HepG2 (cell line): ENCODE data around the gene TBC1D14. TPM values are rescaled to one million over a fixed set of nuclear protein-coding genes. Genes with fewer than 3 reads are reported as not detected.
A peak's percentile ranks its signal among the peaks of the same experiment; 100 is the strongest.

Experiments used
- HCFC1 ChIP-seq: fragments of 150-350 bp; IDR thresholded peaks from 2 replicates; pipeline ENCODE4 v1.6.1; 2014; ENCODE audit warnings: low read depth, low read length
- HNRNPUL1 ChIP-seq: fragments of 200-400 bp; formaldehyde crosslinking; IDR thresholded peaks from 2 replicates; pipeline ENCODE4 v1.6.1; 2017; ENCODE audit warnings: low read depth, mild to moderate bottlenecking, low read length, moderate library complexity
- JDP2 ChIP-seq: sonication (generic); formaldehyde crosslinking; IDR thresholded peaks from 2 replicates; pipeline ENCODE4 v1.8.1; 2022; ENCODE audit warnings: missing genetic modification reagents, borderline replicate concordance
- KAT7 ChIP-seq: IDR thresholded peaks from 2 replicates; pipeline ENCODE4 v1.6.1; 2018; ENCODE audit warnings: borderline replicate concordance, missing compliant biosample characterization
- NFATC3 ChIP-seq: sonication (generic); formaldehyde crosslinking; IDR thresholded peaks from 2 replicates; pipeline ENCODE4 v1.5.1; 2020; ENCODE audit warnings: mild to moderate bottlenecking, missing genetic modification reagents
- PHF21A ChIP-seq: sonication (generic); formaldehyde crosslinking; IDR thresholded peaks from 2 replicates; pipeline ENCODE4 v1.5.0; 2020; ENCODE audit warnings: mild to moderate bottlenecking, missing genetic modification reagents
- PHF8 ChIP-seq: sonication (generic); formaldehyde crosslinking; IDR thresholded peaks from 2 replicates; pipeline ENCODE4 v1.5.0; 2020; ENCODE audit warnings: missing genetic modification reagents
- PPARG ChIP-seq: conservative IDR thresholded peaks from 2 replicates; pipeline ENCODE4 v1.6.1; 2016; ENCODE audit warnings: missing biosample characterization, missing genetic modification reagents
- RBM22 ChIP-seq: fragments of 200-400 bp; formaldehyde crosslinking; optimal IDR thresholded peaks from 2 replicates; pipeline ENCODE3; 2017; ENCODE audit warnings: mild to moderate bottlenecking, low read length, moderate library complexity
- SRSF4 ChIP-seq: fragments of 200-400 bp; formaldehyde crosslinking; IDR thresholded peaks from one replicate; pipeline ENCODE4 v1.6.1; 2018; ENCODE audit warnings: mild to moderate bottlenecking, low read depth, low read length, moderate library complexity; ENCODE audit not compliant: poor library complexity, severe bottlenecking
- SYNCRIP ChIP-seq: fragments of 200-400 bp; formaldehyde crosslinking; IDR thresholded peaks from 2 replicates; pipeline ENCODE4 v1.6.1; 2018; ENCODE audit warnings: mild to moderate bottlenecking, low read depth, low read length; ENCODE audit not compliant: insufficient read depth
- TAF1 ChIP-seq: sonication (generic); formaldehyde crosslinking; IDR thresholded peaks from 2 replicates; pipeline ENCODE4 v1.4.0; 2020; ENCODE audit warnings: missing genetic modification reagents
- XBP1 ChIP-seq: sonication (generic); formaldehyde crosslinking; IDR thresholded peaks from 2 replicates; pipeline ENCODE4 v1.5.0; 2020; ENCODE audit warnings: missing genetic modification reagents
- ZHX1 ChIP-seq: sonication (generic); formaldehyde crosslinking; IDR thresholded peaks from 2 replicates; pipeline ENCODE4 v1.8.1; 2022; ENCODE audit warnings: low read depth, mild to moderate bottlenecking, missing genetic modification reagents
- ZIK1 ChIP-seq: sonication (generic); formaldehyde crosslinking; IDR thresholded peaks from 2 replicates; pipeline ENCODE4 v1.5.0; 2020; ENCODE audit warnings: mild to moderate bottlenecking, low read depth, missing genetic modification reagents, borderline replicate concordance
- ZNF256 ChIP-seq: sonication (generic); formaldehyde crosslinking; conservative IDR thresholded peaks from 2 replicates; pipeline ENCODE4 v1.4.0; 2020; ENCODE audit warnings: missing genetic modification reagents
- ZNF281 ChIP-seq: sonication (generic); formaldehyde crosslinking; IDR thresholded peaks from 2 replicates; pipeline ENCODE4 v1.4.0; 2020; ENCODE audit warnings: missing genetic modification reagents, borderline replicate concordance
- ZNF383 ChIP-seq: sonication (generic); formaldehyde crosslinking; IDR thresholded peaks from 2 replicates; pipeline ENCODE4 v1.4.0; 2020; ENCODE audit warnings: missing genetic modification reagents, mild to moderate bottlenecking, borderline replicate concordance
- ZNF414 ChIP-seq: sonication (generic); formaldehyde crosslinking; IDR thresholded peaks from 2 replicates; pipeline ENCODE4 v1.5.0; 2020; ENCODE audit warnings: missing genetic modification reagents
- ZNF556 ChIP-seq: sonication (generic); formaldehyde crosslinking; IDR thresholded peaks from 2 replicates; pipeline ENCODE4 v1.4.0; 2020; ENCODE audit warnings: mild to moderate bottlenecking, missing genetic modification reagents, borderline replicate concordance
- ZSCAN30 ChIP-seq: sonication (generic); formaldehyde crosslinking; IDR thresholded peaks from 2 replicates; pipeline ENCODE4 v1.5.0; 2020; ENCODE audit warnings: mild to moderate bottlenecking, missing genetic modification reagents
- polyA plus RNA-seq, 8 experiments: library from polyadenylated mRNA; depleted of rRNA in 3 of 8; stranded (reverse) in 7 of 8; unstranded in 1 of 8; fragments of >200 nt; fragmentation: Illumina TruSeq in 4 of 8; extraction: Trizol in 4 of 8; gene quantifications; 2 replicates each; pipeline versions ENCODE4 v1.2.1 to v1.2.3, GENCODE V29; 2011 to 2016; ENCODE audit warnings: low read depth in 4 of 8, missing spikeins in 1 of 8, mixed read lengths in 1 of 8; ENCODE audit not compliant: insufficient read depth in 1 of 8
- total RNA-seq, 5 experiments: library from RNA; depleted of rRNA; stranded (reverse); fragments of >200 nt; fragmentation: Illumina TruSeq; extraction: Trizol; gene quantifications; 2 replicates each; pipeline ENCODE4 v1.2.3, GENCODE V29; 2016; ENCODE audit warnings: low read depth in 1 of 5
- TF ChIP-seq, protein P1 (sequence below): sonication (generic); formaldehyde crosslinking; IDR thresholded peaks from 2 replicates; pipeline ENCODE4 v1.5.1; 2020; ENCODE audit warnings: mild to moderate bottlenecking, missing genetic modification reagents, moderate library complexity

TBC1D14 gene
- total and polyA plus RNA-seq, 2 of the 13 experiments (the other 11 are each of a cell fraction or from before 2014, with no cell fraction given): 29.5 to 46.5 TPM

DNA sequence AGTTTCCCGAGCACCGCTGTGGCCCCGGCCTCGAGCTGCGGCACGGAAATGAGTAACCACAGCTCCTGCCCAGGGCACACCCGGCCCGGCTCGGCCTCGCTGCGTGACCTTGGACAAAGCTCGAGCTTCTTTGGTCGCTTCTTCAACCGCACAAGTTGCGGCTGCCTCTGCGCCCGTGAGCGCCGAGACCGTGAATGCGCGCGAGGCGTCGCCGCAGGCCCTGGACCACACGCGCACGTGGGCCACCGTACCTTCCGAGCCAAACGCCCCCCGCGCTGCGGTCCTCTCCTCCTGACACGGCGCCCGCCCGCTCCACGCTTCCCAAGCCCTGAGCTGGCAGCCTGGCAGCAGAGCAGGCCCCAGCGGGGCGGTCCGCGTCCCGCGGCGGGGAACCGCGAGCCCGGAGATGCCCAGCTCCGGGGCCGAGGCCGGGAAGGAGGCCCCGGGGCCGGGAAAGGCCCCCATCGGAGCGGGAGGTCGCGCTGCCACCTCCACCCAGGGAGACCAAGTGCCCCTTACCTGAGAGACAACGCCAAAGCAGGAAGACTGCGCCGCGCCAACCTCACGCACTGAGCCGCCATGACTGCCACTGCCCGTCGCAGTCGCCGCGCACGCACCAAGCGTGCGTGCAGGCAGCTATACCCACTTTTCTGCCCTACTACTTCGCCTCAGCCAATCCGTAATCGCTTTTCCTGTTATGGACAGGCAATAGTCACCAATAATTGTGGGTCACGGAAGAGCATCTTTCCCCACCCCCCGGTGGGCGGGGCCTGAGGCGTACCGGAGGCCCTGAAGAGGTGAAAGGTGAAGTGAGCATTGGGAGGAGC is 158.0 kb downstream of the TBC1D14 start, which contains the start of gene GRPEL1 (continued):
- TF ChIP-seq PHF21A: peak; percentile 48
- TF ChIP-seq XBP1 (CRISPR knock-in tag): no peak
- TF ChIP-seq HCFC1: no peak
- no peak for TF ChIP-seq JDP2 (CRISPR knock-in tag)
- no peak; the same call in 1 of the 2 replicates for TF ChIP-seq ZNF281 (CRISPR knock-in tag)
- 0 out of 2 replicates have a peak, but pooled peaks have one; percentile 48 for TF ChIP-seq KAT7 (CRISPR knock-in tag)
- peak; percentile 92; the same call in 1 of the 2 replicates for TF ChIP-seq ZNF556
- no peak for TF ChIP-seq RBM22
- TF ChIP-seq, protein P1, sequence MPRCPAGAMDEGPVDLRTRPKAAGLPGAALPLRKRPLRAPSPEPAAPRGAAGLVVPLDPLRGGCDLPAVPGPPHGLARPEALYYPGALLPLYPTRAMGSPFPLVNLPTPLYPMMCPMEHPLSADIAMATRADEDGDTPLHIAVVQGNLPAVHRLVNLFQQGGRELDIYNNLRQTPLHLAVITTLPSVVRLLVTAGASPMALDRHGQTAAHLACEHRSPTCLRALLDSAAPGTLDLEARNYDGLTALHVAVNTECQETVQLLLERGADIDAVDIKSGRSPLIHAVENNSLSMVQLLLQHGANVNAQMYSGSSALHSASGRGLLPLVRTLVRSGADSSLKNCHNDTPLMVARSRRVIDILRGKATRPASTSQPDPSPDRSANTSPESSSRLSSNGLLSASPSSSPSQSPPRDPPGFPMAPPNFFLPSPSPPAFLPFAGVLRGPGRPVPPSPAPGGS (CRISPR knock-in tag): peak; percentile 47; the same call in 1 of the 2 replicates
- TF ChIP-seq HNRNPUL1: no peak
- peak; percentile 92 for TF ChIP-seq TAF1 (CRISPR knock-in tag)
- no peak; the same call in 1 of the 2 replicates for TF ChIP-seq ZIK1 (CRISPR knock-in tag)
- no peak for TF ChIP-seq ZNF256 (CRISPR knock-in tag)
- TF ChIP-seq ZSCAN30 (CRISPR knock-in tag): no peak
- TF ChIP-seq ZNF383 (CRISPR knock-in tag): no peak
- peak; percentile 92 for TF ChIP-seq PHF8
- TF ChIP-seq ZHX1 (CRISPR knock-in tag): peak; percentile 73; the same call in 1 of the 2 replicates
- peak; percentile 93 for TF ChIP-seq PPARG
- no peak; the same call in 1 of the 2 replicates for TF ChIP-seq ZNF414 (CRISPR knock-in tag)
- TF ChIP-seq SYNCRIP: no peak
- TF ChIP-seq SRSF4: no peak
- no peak for TF ChIP-seq NFATC3 (CRISPR knock-in tag)
